ENCODE measurements around the gene KRT84.

KRT84 gene

DNA sequence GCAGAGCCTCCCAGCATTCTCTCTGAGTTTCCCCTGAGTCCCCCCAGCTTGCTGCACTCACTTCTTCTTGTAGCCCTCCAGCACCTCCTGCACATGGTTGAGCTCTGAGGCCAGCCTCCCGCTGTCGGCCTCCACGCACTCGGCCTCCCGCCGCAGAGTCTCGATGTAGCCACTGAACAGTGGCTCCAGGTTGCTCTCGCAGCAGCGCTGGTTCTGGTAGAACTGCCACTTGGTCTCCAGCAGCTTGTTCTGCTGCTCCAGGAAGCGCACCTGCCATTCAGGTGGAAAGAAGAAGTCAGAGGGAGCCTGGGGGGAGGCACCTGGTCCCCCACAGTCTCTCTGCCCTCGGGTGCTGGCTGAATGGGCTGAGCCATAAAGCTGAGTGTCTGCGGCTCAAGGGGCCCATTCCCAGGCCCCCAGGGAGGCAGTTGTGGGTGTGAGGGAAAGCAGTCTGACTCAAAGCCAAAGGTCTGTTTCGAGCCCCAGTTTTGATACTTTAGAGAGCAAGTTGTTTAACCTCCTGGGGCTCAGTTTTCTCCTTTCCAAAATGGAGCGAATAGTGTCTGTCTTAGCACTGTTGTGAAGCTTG, 20.5 kb downstream of the KRT84 start:
- Histone ChIP-seq H3K9me3 (replicated peaks; ENCODE audit: low read length) (no peaks in the 10 kb centered on the region), H3K4me2 (ENCODE audit: low read length) (no peak overlapping the region), H3K36me3 (ENCODE audit: insufficient read depth, low read length) (no peaks in the 10 kb centered on the region), H3K27me3 (ENCODE audit: control insufficient read depth, insufficient read depth, low read length) (peaks cover 60% of the 10 kb centered on the region), H3K4me3 (ENCODE audit: low read length) (no peak overlapping the region), H3K9ac (ENCODE audit: low read depth, low read length) (no peak overlapping the region), H3K4me1 (ENCODE audit: control insufficient read depth, insufficient read depth, low read length) (no peaks in the 10 kb centered on the region)

DNA sequence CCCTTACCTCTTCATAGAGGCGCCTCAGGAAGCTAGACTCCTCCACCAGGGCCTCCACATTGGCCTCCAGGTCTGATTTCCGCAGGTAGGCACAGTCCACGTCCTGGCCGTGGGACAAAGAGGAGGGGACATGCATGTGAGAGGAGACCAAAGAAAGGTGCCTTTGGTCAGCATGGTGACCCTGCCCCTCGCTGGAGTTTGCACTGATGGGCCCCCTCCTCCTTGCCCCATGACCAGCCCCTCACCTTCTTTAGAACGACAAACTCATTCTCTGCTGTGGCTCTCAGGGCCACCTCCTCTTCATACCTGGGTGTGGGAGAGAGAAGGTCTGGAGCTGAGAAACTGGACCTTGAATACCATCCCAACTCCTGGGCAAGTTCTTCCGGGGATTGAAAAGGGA, 21.4 kb downstream of the KRT84 start:
- no peaks in the 10 kb centered on the region for H3K4me1 ChIP-seq (ENCODE audit: control insufficient read depth, insufficient read depth, low read length)
- no peak overlapping the region for H3K9ac ChIP-seq (ENCODE audit: low read depth, low read length)
- peaks cover 53% of the 10 kb centered on the region for H3K27me3 ChIP-seq (ENCODE audit: control insufficient read depth, insufficient read depth, low read length)
- H3K36me3 ChIP-seq (ENCODE audit: insufficient read depth, low read length) = no peaks in the 10 kb centered on the region
- H3K4me3 ChIP-seq (ENCODE audit: low read length) = no peak overlapping the region
- H3K9me3 ChIP-seq (replicated peaks; ENCODE audit: low read length) = no peaks in the 10 kb centered on the region
- no peak overlapping the region for H3K4me2 ChIP-seq (ENCODE audit: low read length)

GRCh38 chr12:52363111-52363679, 22.3 kb downstream of the KRT84 start:
- Histone ChIP-seq H3K9me3 (replicated peaks; ENCODE audit: low read length) (no peaks in the 10 kb centered on the region), H3K9ac (ENCODE audit: low read depth, low read length) (no peak overlapping the region), H3K36me3 (ENCODE audit: insufficient read depth, low read length) (no peaks in the 10 kb centered on the region), H3K4me2 (ENCODE audit: low read length) (no peak overlapping the region), H3K4me3 (ENCODE audit: low read length) (no peak overlapping the region), H3K27me3 (ENCODE audit: control insufficient read depth, insufficient read depth, low read length) (peaks cover 45% of the 10 kb centered on the region), H3K4me1 (ENCODE audit: control insufficient read depth, insufficient read depth, low read length) (no peaks in the 10 kb centered on the region)

DNA sequence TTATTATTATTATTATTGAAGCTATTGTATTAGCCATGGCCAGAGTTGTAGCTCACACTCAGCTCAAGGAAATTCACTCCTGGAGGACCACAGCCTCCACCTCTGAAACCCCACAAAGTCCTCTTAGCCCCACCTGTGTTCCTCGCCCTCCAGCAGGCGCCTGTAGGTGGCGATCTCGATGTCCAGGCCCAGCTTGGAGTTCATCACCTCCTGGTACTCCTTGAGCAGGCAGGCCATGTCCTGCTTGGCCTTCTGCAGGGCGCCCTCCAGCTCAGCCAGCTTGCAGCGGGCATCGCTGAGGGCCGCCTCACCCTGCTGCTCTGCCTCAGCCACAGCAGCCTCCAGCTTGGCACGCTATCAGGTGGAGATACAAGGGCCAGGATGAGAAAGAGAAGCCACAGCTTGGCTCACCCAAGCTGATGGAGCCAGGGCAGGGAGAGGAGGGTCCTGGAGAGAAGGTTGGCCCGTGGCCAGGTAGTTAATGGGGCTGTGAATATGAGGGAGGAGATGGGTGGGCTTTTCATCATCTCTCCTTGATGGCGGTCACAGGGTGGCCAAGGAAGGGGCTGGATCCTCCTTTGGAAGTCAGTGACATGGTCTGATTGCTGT, 23.2 kb downstream of the KRT84 start:
- no peak overlapping the region for H3K4me3 ChIP-seq (ENCODE audit: low read length)
- no peaks in the 10 kb centered on the region for H3K9me3 ChIP-seq (replicated peaks; ENCODE audit: low read length)
- peaks cover 47% of the 10 kb centered on the region for H3K27me3 ChIP-seq (ENCODE audit: control insufficient read depth, insufficient read depth, low read length)
- H3K4me2 ChIP-seq (ENCODE audit: low read length) = no peak overlapping the region
- H3K4me1 ChIP-seq (ENCODE audit: control insufficient read depth, insufficient read depth, low read length) = no peaks in the 10 kb centered on the region
- H3K9ac ChIP-seq (ENCODE audit: low read depth, low read length) = no peak overlapping the region
- no peaks in the 10 kb centered on the region for H3K36me3 ChIP-seq (ENCODE audit: insufficient read depth, low read length)

DNA sequence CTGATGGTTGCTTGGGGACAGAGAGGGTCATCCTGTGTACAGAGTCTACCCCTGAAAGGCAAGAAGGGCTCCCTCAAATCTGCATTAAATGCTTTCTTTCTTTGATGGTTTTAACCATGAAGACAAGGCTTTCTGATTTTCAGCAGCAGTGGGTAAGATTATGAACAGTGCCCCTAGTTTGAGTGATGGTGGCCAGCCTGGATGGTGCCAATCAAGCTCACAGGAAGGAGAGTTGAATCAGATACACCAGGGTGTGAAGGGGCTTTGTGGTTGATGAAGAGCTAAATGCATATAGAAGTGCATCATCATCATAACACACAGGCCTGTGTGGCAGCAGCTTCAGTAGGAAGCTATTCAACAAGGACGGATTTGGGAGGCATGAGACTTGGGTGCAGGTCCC, 23.9 kb downstream of the KRT84 start:
- H3K4me3 ChIP-seq (ENCODE audit: low read length) = no peak overlapping the region
- no peaks in the 10 kb centered on the region for H3K36me3 ChIP-seq (ENCODE audit: insufficient read depth, low read length)
- no peaks in the 10 kb centered on the region for H3K9me3 ChIP-seq (replicated peaks; ENCODE audit: low read length)
- no peak overlapping the region for H3K9ac ChIP-seq (ENCODE audit: low read depth, low read length)
- H3K4me2 ChIP-seq (ENCODE audit: low read length) = no peak overlapping the region
- no peaks in the 10 kb centered on the region for H3K4me1 ChIP-seq (ENCODE audit: control insufficient read depth, insufficient read depth, low read length)
- H3K27me3 ChIP-seq (ENCODE audit: control insufficient read depth, insufficient read depth, low read length) = peaks cover 44% of the 10 kb centered on the region

DNA sequence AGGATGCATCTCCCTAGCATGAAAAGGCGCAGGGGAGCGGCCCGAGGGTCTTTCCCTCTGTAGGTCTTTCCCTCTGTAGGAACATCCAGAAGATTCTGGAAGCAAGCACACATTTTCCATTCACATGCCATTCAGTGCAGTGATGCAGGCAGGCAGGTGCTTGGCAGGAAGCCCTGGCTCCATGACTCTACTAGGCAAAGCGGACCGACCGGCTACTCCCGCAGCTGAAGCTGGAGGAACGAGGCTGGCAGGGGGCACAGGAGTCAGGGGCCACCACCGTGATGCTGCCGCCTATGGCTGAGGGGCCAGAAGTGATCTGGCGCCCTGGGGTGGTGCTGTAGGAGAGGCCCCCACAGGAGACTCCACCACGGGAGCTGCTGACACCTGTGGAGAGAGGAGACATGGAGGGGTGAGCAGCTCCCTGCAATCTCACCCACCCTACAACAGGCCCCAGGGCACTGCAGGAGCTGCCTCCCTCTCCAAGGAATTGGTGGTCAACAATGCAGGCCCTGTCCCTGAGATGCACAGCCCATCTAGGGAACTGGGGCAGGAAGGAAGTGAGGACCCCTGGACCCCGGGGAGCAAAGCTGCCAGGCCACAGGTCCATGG, 24.7 kb downstream of the KRT84 start:
- Histone ChIP-seq H3K4me1 (ENCODE audit: control insufficient read depth, insufficient read depth, low read length) (no peaks in the 10 kb centered on the region), H3K36me3 (ENCODE audit: insufficient read depth, low read length) (no peaks in the 10 kb centered on the region), H3K9ac (ENCODE audit: low read depth, low read length) (no peak overlapping the region), H3K27me3 (ENCODE audit: control insufficient read depth, insufficient read depth, low read length) (peaks cover 37% of the 10 kb centered on the region), H3K4me3 (ENCODE audit: low read length) (no peak overlapping the region), H3K4me2 (ENCODE audit: low read length) (no peak overlapping the region), H3K9me3 (replicated peaks; ENCODE audit: low read length) (no peaks in the 10 kb centered on the region)

- Histone ChIP-seq H3K27me3 (ENCODE audit: control insufficient read depth, insufficient read depth, low read length) (peaks cover 37% of the 10 kb centered on the region), H3K4me1 (ENCODE audit: control insufficient read depth, insufficient read depth, low read length) (no peaks in the 10 kb centered on the region), H3K4me2 (ENCODE audit: low read length) (no peak overlapping the region), H3K9me3 (replicated peaks; ENCODE audit: low read length) (no peaks in the 10 kb centered on the region), H3K36me3 (ENCODE audit: insufficient read depth, low read length) (no peaks in the 10 kb centered on the region), H3K9ac (ENCODE audit: low read depth, low read length) (no peak overlapping the region), H3K4me3 (ENCODE audit: low read length) (no peak overlapping the region)
Observed at GRCh38 chr12:52360106-52360662, 25.3 kb downstream of the KRT84 start.

GRCh38 chr12:52359621-52360061, 25.8 kb downstream of the KRT84 start:
- H3K27me3 ChIP-seq (ENCODE audit: control insufficient read depth, insufficient read depth, low read length) = peaks cover 36% of the 10 kb centered on the region
- H3K36me3 ChIP-seq (ENCODE audit: insufficient read depth, low read length) = no peaks in the 10 kb centered on the region
- no peaks in the 10 kb centered on the region for H3K4me1 ChIP-seq (ENCODE audit: control insufficient read depth, insufficient read depth, low read length)
- H3K9me3 ChIP-seq (replicated peaks; ENCODE audit: low read length) = no peaks in the 10 kb centered on the region
- H3K4me2 ChIP-seq (ENCODE audit: low read length) = no peak overlapping the region
- H3K4me3 ChIP-seq (ENCODE audit: low read length) = no peak overlapping the region
- no peak overlapping the region for H3K9ac ChIP-seq (ENCODE audit: low read depth, low read length)

DNA sequence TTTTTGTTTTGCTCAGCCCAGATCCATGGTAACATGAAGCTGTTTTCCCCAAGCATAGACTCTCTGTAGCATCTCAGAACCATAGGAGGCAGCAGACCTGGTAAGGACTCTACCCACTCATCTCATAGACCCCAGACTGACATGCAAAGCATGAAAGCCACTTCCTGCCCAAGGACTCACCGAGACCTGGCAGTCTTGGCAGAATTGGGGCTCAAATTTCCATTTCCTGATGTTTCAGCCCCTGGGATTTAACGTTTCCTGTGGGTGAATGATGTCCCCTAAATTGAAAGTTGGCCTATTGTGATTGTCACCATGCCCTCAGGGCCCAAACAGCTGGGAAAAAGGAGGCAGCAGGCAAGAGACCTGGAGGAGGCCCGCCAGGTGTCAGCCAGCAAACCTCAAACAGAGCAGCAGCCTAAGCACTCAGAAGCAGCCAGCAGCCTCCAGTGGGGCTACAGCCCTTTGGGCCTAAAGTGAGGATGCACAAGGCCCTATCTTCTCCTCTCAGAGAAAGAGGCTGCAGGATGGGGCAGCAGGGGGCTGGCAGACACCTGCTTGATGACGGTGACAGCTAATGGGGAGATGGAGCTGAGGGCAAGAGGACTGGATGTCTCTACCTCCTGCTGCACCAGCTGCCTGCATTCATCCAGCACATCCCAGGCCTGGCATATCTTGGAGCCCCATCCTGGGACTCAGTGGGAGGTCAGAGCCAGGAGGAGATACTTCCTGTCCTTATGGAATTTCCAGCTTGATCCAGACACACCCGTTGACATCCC, 26.7 kb downstream of the KRT84 start:
- Histone ChIP-seq H3K4me2 (ENCODE audit: low read length) (no peak overlapping the region), H3K36me3 (ENCODE audit: insufficient read depth, low read length) (no peaks in the 10 kb centered on the region), H3K4me1 (ENCODE audit: control insufficient read depth, insufficient read depth, low read length) (no peaks in the 10 kb centered on the region), H3K9ac (ENCODE audit: low read depth, low read length) (no peak overlapping the region), H3K4me3 (ENCODE audit: low read length) (no peak overlapping the region), H3K27me3 (ENCODE audit: control insufficient read depth, insufficient read depth, low read length) (peaks cover 37% of the 10 kb centered on the region), H3K9me3 (replicated peaks; ENCODE audit: low read length) (no peaks in the 10 kb centered on the region)

- H3K4me3 ChIP-seq (ENCODE audit: low read length) = no peak overlapping the region
- no peaks in the 10 kb centered on the region for H3K36me3 ChIP-seq (ENCODE audit: insufficient read depth, low read length)
- H3K27me3 ChIP-seq (ENCODE audit: control insufficient read depth, insufficient read depth, low read length) = peaks cover 47% of the 10 kb centered on the region
- H3K9ac ChIP-seq (ENCODE audit: low read depth, low read length) = no peak overlapping the region
- H3K4me2 ChIP-seq (ENCODE audit: low read length) = no peak overlapping the region
- no peaks in the 10 kb centered on the region for H3K4me1 ChIP-seq (ENCODE audit: control insufficient read depth, insufficient read depth, low read length)
- H3K9me3 ChIP-seq (replicated peaks; ENCODE audit: low read length) = no peaks in the 10 kb centered on the region
Observed at GRCh38 chr12:52356762-52357580, 28.5 kb downstream of the KRT84 start.

Data from skeletal muscle satellite cell (primary cell).